ENCODE data around the gene AGA. TPM values are rescaled to one million over a fixed set of nuclear protein-coding genes. Genes with fewer than 3 reads are reported as not detected.

AGA gene
- total RNA-seq, 2 donors from 2014 or later = 10.9 to 15.8 TPM

- no peak for DNase-seq
- 89 to 94% methylated on average over 4 of the region's 4 CpGs for WGBS, 2 experiments (ENCODE audit: insufficient coverage in 1 of 2, insufficient read length in 1 of 2)
- Mint-ChIP-seq H3K4me3 (no peak overlapping the region), H3K27me3 (ENCODE audit: insufficient read depth) (no peaks in the 10 kb centered on the region), H3K36me3 (ENCODE audit: low read depth) (peaks cover 14% of the 10 kb centered on the region), H3K27ac (no peak overlapping the region), H3K9me3 (no peaks in the 10 kb centered on the region), H3K4me1 (no peaks in the 10 kb centered on the region)
- Histone ChIP-seq H3K36me3 (ENCODE audit: control insufficient read depth, insufficient read depth, low read length) (no peaks in the 10 kb centered on the region), H3K9ac (ENCODE audit: extremely low read depth, low read length, poor library complexity, severe bottlenecking) (no peak overlapping the region), H3K4me3 (ENCODE audit: low read length) (no peak overlapping the region), H3K4me1 (ENCODE audit: control insufficient read depth, insufficient read depth, low read length) (no peaks in the 10 kb centered on the region), H3K27ac (ENCODE audit: low read depth, low read length) (no peak overlapping the region), H3K27me3 (ENCODE audit: control insufficient read depth, insufficient read depth, low read length, poor library complexity, severe bottlenecking) (no peaks in the 10 kb centered on the region), H3K9me3 (ENCODE audit: control insufficient read depth, low read length) (no peaks in the 10 kb centered on the region)
- no peak for TF ChIP-seq CTCF (conservative IDR thresholded peaks at IDR 0.05)
Measured at GRCh38 chr4:177464026-177464425, 21.8 kb upstream of the AGA start.

- WGBS, 2 experiments (ENCODE audit: insufficient coverage in 1 of 2, insufficient read length in 1 of 2) = 85 to 93% methylated on average over 4 to 5 of the region's 5 CpGs
- DNase-seq = no peak
- TF ChIP-seq CTCF (conservative IDR thresholded peaks at IDR 0.05) = no peak
- Histone ChIP-seq H3K4me1 (ENCODE audit: control insufficient read depth, insufficient read depth, low read length) (no peaks in the 10 kb centered on the region), H3K27ac (ENCODE audit: low read depth, low read length) (no peak overlapping the region), H3K9ac (ENCODE audit: extremely low read depth, low read length, poor library complexity, severe bottlenecking) (no peak overlapping the region), H3K9me3 (ENCODE audit: control insufficient read depth, low read length) (no peaks in the 10 kb centered on the region), H3K4me3 (ENCODE audit: low read length) (no peak overlapping the region), H3K27me3 (ENCODE audit: control insufficient read depth, insufficient read depth, low read length, poor library complexity, severe bottlenecking) (no peaks in the 10 kb centered on the region), H3K36me3 (ENCODE audit: control insufficient read depth, insufficient read depth, low read length) (no peaks in the 10 kb centered on the region)
- Mint-ChIP-seq H3K9me3 (no peaks in the 10 kb centered on the region), H3K27me3 (ENCODE audit: insufficient read depth) (no peaks in the 10 kb centered on the region), H3K36me3 (ENCODE audit: low read depth) (peaks cover 14% of the 10 kb centered on the region), H3K4me1 (no peaks in the 10 kb centered on the region), H3K27ac (no peak overlapping the region), H3K4me3 (no peak overlapping the region)
Measured at GRCh38 chr4:177461606-177462005, 19.4 kb upstream of the AGA start.

GRCh38 chr4:177460460-177460859, 18.2 kb upstream of the AGA start:
- Histone ChIP-seq H3K27ac (ENCODE audit: low read depth, low read length) (no peak overlapping the region), H3K9me3 (ENCODE audit: control insufficient read depth, low read length) (no peaks in the 10 kb centered on the region), H3K36me3 (ENCODE audit: control insufficient read depth, insufficient read depth, low read length) (no peaks in the 10 kb centered on the region), H3K9ac (ENCODE audit: extremely low read depth, low read length, poor library complexity, severe bottlenecking) (no peak overlapping the region), H3K27me3 (ENCODE audit: control insufficient read depth, insufficient read depth, low read length, poor library complexity, severe bottlenecking) (no peaks in the 10 kb centered on the region), H3K4me1 (ENCODE audit: control insufficient read depth, insufficient read depth, low read length) (no peaks in the 10 kb centered on the region), H3K4me3 (ENCODE audit: low read length) (no peak overlapping the region)
- no peaks in the 10 kb centered on the region for H3K9me3 Mint-ChIP-seq
- no peak overlapping the region for H3K4me3 Mint-ChIP-seq
- 100% methylated on average over 2 of the region's 2 CpGs; no CpG with 5 or more reads in 1 of the 2 experiments for WGBS, 2 experiments (ENCODE audit: insufficient coverage in 1 of 2, insufficient read length in 1 of 2)
- H3K27ac Mint-ChIP-seq = no peak overlapping the region
- DNase-seq = no peak
- no peak for TF ChIP-seq CTCF (conservative IDR thresholded peaks at IDR 0.05)
- H3K27me3 Mint-ChIP-seq (ENCODE audit: insufficient read depth) = no peaks in the 10 kb centered on the region
- H3K4me1 Mint-ChIP-seq = peaks cover 2% of the 10 kb centered on the region
- peaks cover 14% of the 10 kb centered on the region for H3K36me3 Mint-ChIP-seq (ENCODE audit: low read depth)
